ENCODE measurements around the gene VILL. TPM values are rescaled to one million over a fixed set of nuclear protein-coding genes. Genes with fewer than 3 reads are reported as not detected.

Gene VILL
- polyA plus RNA-seq, 1 of the 3 experiments (the other 2 are of a cell fraction), result 8.8 TPM

- 68% methylated on average over 7 of the region's 7 CpGs for WGBS (ENCODE audit: low lambda C conversion rate)
- no peak overlapping the region for H3K9ac ChIP-seq
- CTCF ChIA-PET, result interaction anchor here (0.6 to 5.3 kb wide), 24 partner anchors 8 to 670 kb away, joined by 3 to 33 read pairs (median 5); no protein-coding TSS in a partner anchor
- H3K9me3 ChIP-seq, result no peaks in the 10 kb centered on the region
- POLR2A ChIA-PET, result interaction anchor here (0.6 to 1.0 kb wide), 3 partner anchors 37 to 113 kb away, joined by 3 to 6 read pairs (median 3); no protein-coding TSS in a partner anchor
- no peaks in the 10 kb centered on the region for H4K20me1 ChIP-seq (ENCODE audit: insufficient read depth)
- H3K36me3 ChIP-seq (replicated peaks in 1 of 2; ENCODE audit: control insufficient read depth in 1 of 2, insufficient read depth in 2 of 2, low read length in 1 of 2), result peaks cover 12 to 25% of the 10 kb centered on the region in 2 experiments
- H3K27ac ChIP-seq (ENCODE audit: low read depth in 2 of 2, low read length in 1 of 2), result no peak overlapping the region
- no peaks in the 10 kb centered on the region for H3K79me2 ChIP-seq (ENCODE audit: insufficient read depth)
- H3F3A ChIP-seq (replicated peaks; ENCODE audit: insufficient read depth), result no peaks in the 10 kb centered on the region
- H3K9me2 ChIP-seq, result no peaks in the 10 kb centered on the region
- H3K4me1 ChIP-seq (ENCODE audit: control insufficient read depth in 1 of 2, insufficient read depth in 2 of 2, low read depth in 1 of 2, low read length in 1 of 2), result peaks cover 7 to 8% of the 10 kb centered on the region in 2 experiments; a peak in 3 of 4 replicates
- no peak overlapping the region for H3K4me2 ChIP-seq
- TF ChIP-seq CTCF (IDR thresholded peaks at IDR 0.05) (peak; percentile 84), RAD21 (IDR thresholded peaks at IDR 0.05; ENCODE audit: low read length) (peak; percentile 86), SMC3 (IDR thresholded peaks at IDR 0.05; ENCODE audit: low read depth, low read length) (peak; percentile 95), RCOR1 (IDR thresholded peaks at IDR 0.05; ENCODE audit: low read length) (no peak)
- H3K4me3 ChIP-seq (ENCODE audit: low read depth in 2 of 2, low read length in 1 of 2), result no peak overlapping the region
- peak; percentile 77 for DNase-seq
- H3K27me3 ChIP-seq (ENCODE audit: insufficient read depth), result no peaks in the 10 kb centered on the region
- no peak overlapping the region for H2AFZ ChIP-seq (ENCODE audit: low read depth)
Measured at GRCh38 chr3:37967260-37967881, 23.2 kb upstream of the VILL start.

- ChIA-PET POLR2A (no interaction called here), CTCF (interaction anchor here (1.1 to 5.3 kb wide), 17 partner anchors 7 to 671 kb away, joined by 3 to 33 read pairs (median 8); no protein-coding TSS in a partner anchor)
- Histone ChIP-seq H3K27ac (ENCODE audit: low read depth in 2 of 2, low read length in 1 of 2) (no peak overlapping the region; a peak in 1 of 4 replicates), H3K9me2 (no peaks in the 10 kb centered on the region), H3K4me1 (ENCODE audit: control insufficient read depth in 1 of 2, insufficient read depth in 2 of 2, low read depth in 1 of 2, low read length in 1 of 2) (peaks cover under 1 to 3% of the 10 kb centered on the region in 2 experiments; a peak in 1 of 4 replicates), H4K20me1 (ENCODE audit: insufficient read depth) (no peaks in the 10 kb centered on the region), H3K4me3 (ENCODE audit: low read depth in 2 of 2, low read length in 1 of 2) (no peak overlapping the region), H2AFZ (ENCODE audit: low read depth) (no peak overlapping the region), H3K79me2 (ENCODE audit: insufficient read depth) (no peaks in the 10 kb centered on the region), H3K27me3 (ENCODE audit: insufficient read depth) (no peaks in the 10 kb centered on the region), H3K9ac (no peak overlapping the region), H3K9me3 (no peaks in the 10 kb centered on the region), H3F3A (replicated peaks; ENCODE audit: insufficient read depth) (no peaks in the 10 kb centered on the region), H3K4me2 (no peak overlapping the region), H3K36me3 (replicated peaks in 1 of 2; ENCODE audit: control insufficient read depth in 1 of 2, insufficient read depth in 2 of 2, low read length in 1 of 2) (peaks cover 12 to 33% of the 10 kb centered on the region in 2 experiments)
- no peak for DNase-seq
- TF ChIP-seq RCOR1 (IDR thresholded peaks at IDR 0.05; ENCODE audit: low read length), result no peak
- TF ChIP-seq RXRA (IDR thresholded peaks at IDR 0.05; ENCODE audit: borderline replicate concordance, low read depth), result no peak
- no peak for TF ChIP-seq TEAD4 (IDR thresholded peaks at IDR 0.05; ENCODE audit: borderline replicate concordance, insufficient read depth)
- TF ChIP-seq NFIC (IDR thresholded peaks at IDR 0.05; ENCODE audit: borderline replicate concordance), result no peak
- TF ChIP-seq MAX (IDR thresholded peaks at IDR 0.05; ENCODE audit: low read depth), result no peak
- WGBS (ENCODE audit: low lambda C conversion rate), result 94% methylated on average over 9 of the region's 9 CpGs
Measured at GRCh38 chr3:37968199-37968598, 22.4 kb upstream of the VILL start.

All from SK-N-SH (cell line).